Measurements from ENCODE around the gene TNFRSF8. TPM values are rescaled to one million over a fixed set of nuclear protein-coding genes. Genes with fewer than 3 reads are reported as not detected.

The TNFRSF8 gene
- total RNA-seq, 5 donors from 2014 or later (not counting 1 experiment from before 2014, with no cell fraction given), result 0.20 to 0.53 (median 0.33) TPM; not detected in 1

- peaks cover 46 to 96% of the 10 kb centered on the region in 2 experiments for H3K4me1 ChIP-seq (ENCODE audit: control insufficient read depth in 1 of 2, extremely low read depth in 1 of 2, insufficient read depth in 2 of 2, low read length in 2 of 2)
- H3K27ac Mint-ChIP-seq, result peak overlapping the region; percentile 88 to 93
- H3K36me3 Mint-ChIP-seq, result no peaks in the 10 kb centered on the region
- H3K36me3 ChIP-seq (ENCODE audit: control insufficient read depth in 2 of 2, extremely low read depth in 1 of 2, insufficient read depth in 1 of 2, low read length in 1 of 2), result no peaks in the 10 kb centered on the region
- no peaks in the 10 kb centered on the region for H3K9me3 ChIP-seq
- DNase-seq (no peak), ATAC-seq (replicated peaks in 1 of 4) (no peak)
- 90% methylated on average over 18 of the region's 20 CpGs for WGBS (ENCODE audit: insufficient coverage)
- peaks cover 68 to 80% (median 78%) of the 10 kb centered on the region in 3 donors for H3K4me1 Mint-ChIP-seq
- peak overlapping the region; percentile 55 for H3K27ac ChIP-seq (ENCODE audit: low read length)
- CTCF ChIA-PET, result interaction anchor here in 1 of 2 donors (0.5 to 1.1 kb wide), 3 partner anchors 9 to 345 kb away, joined by 3 read pairs; no protein-coding TSS in a partner anchor
- peak overlapping the region in 2 of 3 donors; percentile 21 to 59 for H3K4me3 Mint-ChIP-seq
- H3K4me3 ChIP-seq (ENCODE audit: control insufficient read depth in 1 of 2, extremely low read depth in 1 of 2, low read length in 1 of 2), result no peak overlapping the region
- POLR2A ChIA-PET, result no interaction called here
- H3K9me3 Mint-ChIP-seq, result peaks cover 0 to 3% (median 0%) of the 10 kb centered on the region in 3 donors
- H3K27me3 Mint-ChIP-seq, result no peaks in the 10 kb centered on the region
- no peaks in the 10 kb centered on the region for H3K27me3 ChIP-seq (replicated peaks in 1 of 2; ENCODE audit: control insufficient read depth in 2 of 2, extremely low read depth in 1 of 2, insufficient read depth in 2 of 2, low read length in 1 of 2)
Measured at GRCh38 chr1:12146343-12147112, 83.4 kb downstream of the TNFRSF8 start.

- H3K4me1 Mint-ChIP-seq, result peaks cover 76 to 87% (median 86%) of the 10 kb centered on the region in 3 donors
- WGBS (ENCODE audit: insufficient coverage), result 100% methylated on average over 6 of the region's 8 CpGs
- CTCF ChIA-PET, result interaction anchor here in 1 of 2 donors (0.6 to 1.1 kb wide), 2 partner anchors 10 to 21 kb away, joined by 3 read pairs; no protein-coding TSS in a partner anchor
- peak overlapping the region; percentile 88 to 93 for H3K27ac Mint-ChIP-seq
- POLR2A ChIA-PET, result interaction anchor here in 1 of 2 donors (0.5 kb wide), 1 partner anchor 10 kb away, joined by 3 read pairs; no protein-coding TSS in a partner anchor
- no peak for ATAC-seq (replicated peaks in 1 of 4)
- H3K9me3 Mint-ChIP-seq, result peaks cover 0 to 3% (median 0%) of the 10 kb centered on the region in 3 donors
- H3K4me3 Mint-ChIP-seq, result peak overlapping the region in 1 of 3 donors; percentile 59
- Histone ChIP-seq H3K9me3 (no peaks in the 10 kb centered on the region), H3K4me3 (ENCODE audit: control insufficient read depth in 1 of 2, extremely low read depth in 1 of 2, low read length in 1 of 2) (no peak overlapping the region), H3K27me3 (replicated peaks in 1 of 2; ENCODE audit: control insufficient read depth in 2 of 2, extremely low read depth in 1 of 2, insufficient read depth in 2 of 2, low read length in 1 of 2) (no peaks in the 10 kb centered on the region), H3K27ac (ENCODE audit: low read length) (peak overlapping the region; percentile 55), H3K4me1 (ENCODE audit: control insufficient read depth in 1 of 2, extremely low read depth in 1 of 2, insufficient read depth in 2 of 2, low read length in 2 of 2) (peaks cover 53 to 99% of the 10 kb centered on the region in 2 experiments), H3K36me3 (ENCODE audit: control insufficient read depth in 2 of 2, extremely low read depth in 1 of 2, insufficient read depth in 1 of 2, low read length in 1 of 2) (no peaks in the 10 kb centered on the region)
- no peak for DNase-seq
- H3K27me3 Mint-ChIP-seq, result no peaks in the 10 kb centered on the region
- no peaks in the 10 kb centered on the region for H3K36me3 Mint-ChIP-seq
Measured at GRCh38 chr1:12147201-12147701, 84.1 kb downstream of the TNFRSF8 start.

- H3K4me3 ChIP-seq (ENCODE audit: control insufficient read depth in 1 of 2, extremely low read depth in 1 of 2, low read length in 1 of 2), result no peak overlapping the region
Measured at GRCh38 chr1:12148160-12148957, 85.3 kb downstream of the TNFRSF8 start.

DNA sequence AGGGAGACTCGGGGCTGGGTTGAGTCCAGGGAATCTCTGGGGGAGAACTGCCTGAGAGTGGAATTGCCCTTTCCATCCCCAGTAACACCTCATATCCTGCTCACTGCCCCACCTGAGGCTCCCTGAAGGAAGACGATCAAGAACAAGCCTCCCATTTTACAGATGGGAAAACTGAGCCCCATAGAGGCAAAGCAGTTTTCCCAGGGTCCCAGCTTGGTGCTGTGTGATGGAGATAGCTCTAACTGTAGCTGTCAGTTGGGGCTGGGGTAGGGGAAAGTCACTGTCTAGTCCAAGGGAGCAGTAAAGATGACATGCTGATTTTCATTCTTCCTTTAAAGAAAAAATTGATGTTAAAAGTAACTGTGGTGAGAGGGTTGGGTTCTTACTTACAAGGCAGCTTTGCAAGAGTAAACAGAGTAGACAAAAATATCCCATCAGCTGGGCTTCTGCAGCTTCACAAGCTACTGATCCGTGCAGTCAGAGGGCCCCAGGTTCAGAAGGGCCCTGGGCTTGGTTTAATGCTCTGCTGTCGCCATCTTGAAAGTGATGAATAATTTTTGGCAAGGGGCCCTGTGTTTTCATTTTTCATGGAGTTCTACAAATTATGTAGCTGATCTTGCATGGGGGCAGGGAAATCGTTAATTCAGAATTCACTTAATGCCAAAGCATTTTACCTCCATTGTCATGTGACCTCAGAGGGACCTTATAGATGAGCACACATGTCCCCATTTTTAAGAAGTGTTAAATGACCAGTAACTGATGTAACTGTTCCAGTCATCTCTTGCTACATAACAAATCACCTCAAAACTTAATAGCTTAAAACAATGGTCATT is 86.1 kb downstream of the TNFRSF8 start:
- peak overlapping the region; percentile 93 for H3K27ac ChIP-seq (ENCODE audit: low read length)
- no CpG with 5 or more reads among the region's 5 CpGs for WGBS (ENCODE audit: insufficient coverage)
- ATAC-seq (replicated peaks in 1 of 4) (no peak), DNase-seq (no peak)
- H3K36me3 Mint-ChIP-seq, result no peaks in the 10 kb centered on the region
- H3K4me1 ChIP-seq (ENCODE audit: control insufficient read depth in 1 of 2, extremely low read depth in 1 of 2, insufficient read depth in 2 of 2, low read length in 2 of 2), result peaks cover 59 to 99% of the 10 kb centered on the region in 2 experiments
- H3K27me3 Mint-ChIP-seq, result no peaks in the 10 kb centered on the region
- no peak overlapping the region for H3K4me3 ChIP-seq (ENCODE audit: control insufficient read depth in 1 of 2, extremely low read depth in 1 of 2, low read length in 1 of 2)
- ChIA-PET POLR2A (interaction anchor here in 1 of 2 donors (0.6 kb wide), 2 partner anchors 297 to 496 kb away, joined by 4 to 9 read pairs; no protein-coding TSS in a partner anchor), CTCF (interaction anchor here (0.8 to 1.9 kb wide), 4 partner anchors 24 to 29 kb away, joined by 3 to 10 read pairs (median 6); no protein-coding TSS in a partner anchor)
- no peaks in the 10 kb centered on the region for H3K27me3 ChIP-seq (replicated peaks in 1 of 2; ENCODE audit: control insufficient read depth in 2 of 2, extremely low read depth in 1 of 2, insufficient read depth in 2 of 2, low read length in 1 of 2)
- H3K9me3 Mint-ChIP-seq, result peaks cover 0 to 3% (median 0%) of the 10 kb centered on the region in 3 donors
- H3K27ac Mint-ChIP-seq, result peak overlapping the region; percentile 97 to 100
- H3K4me3 Mint-ChIP-seq, result peak overlapping the region; percentile 17 to 59 (median 28)
- H3K4me1 Mint-ChIP-seq, result peaks cover 82 to 90% (median 84%) of the 10 kb centered on the region in 3 donors
- H3K36me3 ChIP-seq (ENCODE audit: control insufficient read depth in 2 of 2, extremely low read depth in 1 of 2, insufficient read depth in 1 of 2, low read length in 1 of 2), result no peaks in the 10 kb centered on the region
- H3K9me3 ChIP-seq, result no peaks in the 10 kb centered on the region

More at GRCh38 chr1:12148160-12148957, 85.3 kb downstream of the TNFRSF8 start:
- Mint-ChIP-seq H3K27ac (peak overlapping the region; percentile 97 to 100), H3K4me3 (peak overlapping the region in 2 of 3 donors; percentile 17 to 59), H3K36me3 (no peaks in the 10 kb centered on the region), H3K27me3 (no peaks in the 10 kb centered on the region), H3K4me1 (peaks cover 83 to 92% (median 88%) of the 10 kb centered on the region in 3 donors), H3K9me3 (peaks cover 0 to 3% (median 0%) of the 10 kb centered on the region in 3 donors)
- ChIA-PET CTCF (interaction anchor here in 1 of 2 donors (0.7 to 0.8 kb wide), 2 partner anchors 20 to 25 kb away, joined by 3 read pairs; no protein-coding TSS in a partner anchor), POLR2A (interaction anchor here in 1 of 2 donors (0.6 to 0.7 kb wide), 4 partner anchors 22 to 29 kb away, joined by 3 to 10 read pairs (median 5); no protein-coding TSS in a partner anchor)
- Histone ChIP-seq H3K4me1 (ENCODE audit: control insufficient read depth in 1 of 2, extremely low read depth in 1 of 2, insufficient read depth in 2 of 2, low read length in 2 of 2) (peaks cover 62 to 99% of the 10 kb centered on the region in 2 experiments), H3K27ac (ENCODE audit: low read length) (peak overlapping the region; percentile 93), H3K9me3 (no peaks in the 10 kb centered on the region), H3K36me3 (ENCODE audit: control insufficient read depth in 2 of 2, extremely low read depth in 1 of 2, insufficient read depth in 1 of 2, low read length in 1 of 2) (no peaks in the 10 kb centered on the region), H3K27me3 (replicated peaks in 1 of 2; ENCODE audit: control insufficient read depth in 2 of 2, extremely low read depth in 1 of 2, insufficient read depth in 2 of 2, low read length in 1 of 2) (no peaks in the 10 kb centered on the region)
- no peak for ATAC-seq (replicated peaks in 1 of 4)
- DNase-seq, result no peak
- WGBS (ENCODE audit: insufficient coverage), result 56% methylated on average over 3 of the region's 8 CpGs

DNA sequence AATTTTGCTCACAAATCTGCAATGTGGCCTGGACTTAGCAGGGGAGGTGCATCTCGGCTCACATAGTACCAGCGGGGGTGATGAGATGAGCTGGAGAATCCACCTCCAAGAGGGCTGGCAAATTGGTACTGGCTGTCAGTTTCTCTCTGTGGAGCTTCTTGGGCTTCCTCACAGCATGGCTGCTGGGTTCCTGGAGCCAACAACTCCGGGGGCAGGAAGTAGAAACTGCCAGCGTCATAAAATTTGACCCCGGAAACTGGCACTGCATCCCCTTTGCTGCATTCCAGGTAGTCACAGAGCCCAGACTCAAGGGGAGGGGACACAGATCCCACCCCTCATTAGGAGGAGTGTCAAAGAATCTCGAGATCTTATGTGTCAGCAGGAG is 86.7 kb downstream of the TNFRSF8 start:
- peaks cover 59 to 96% of the 10 kb centered on the region in 2 experiments for H3K4me1 ChIP-seq (ENCODE audit: control insufficient read depth in 1 of 2, extremely low read depth in 1 of 2, insufficient read depth in 2 of 2, low read length in 2 of 2)
- peak overlapping the region in 2 of 3 donors; percentile 9 to 59 for H3K4me3 Mint-ChIP-seq
- H3K36me3 ChIP-seq (ENCODE audit: control insufficient read depth in 2 of 2, extremely low read depth in 1 of 2, insufficient read depth in 1 of 2, low read length in 1 of 2), result no peaks in the 10 kb centered on the region
- H3K27me3 Mint-ChIP-seq, result no peaks in the 10 kb centered on the region
- no peaks in the 10 kb centered on the region for H3K9me3 ChIP-seq
- H3K4me3 ChIP-seq (ENCODE audit: control insufficient read depth in 1 of 2, extremely low read depth in 1 of 2, low read length in 1 of 2), result no peak overlapping the region
- WGBS (ENCODE audit: insufficient coverage), result 100% methylated on average over 3 of the region's 6 CpGs
- peaks cover 82 to 88% (median 83%) of the 10 kb centered on the region in 3 donors for H3K4me1 Mint-ChIP-seq
- H3K27me3 ChIP-seq (replicated peaks in 1 of 2; ENCODE audit: control insufficient read depth in 2 of 2, extremely low read depth in 1 of 2, insufficient read depth in 2 of 2, low read length in 1 of 2), result no peaks in the 10 kb centered on the region
- H3K36me3 Mint-ChIP-seq, result no peaks in the 10 kb centered on the region
- no peak for ATAC-seq (replicated peaks in 1 of 4)
- no peak for DNase-seq
- CTCF ChIA-PET, result interaction anchor here (0.8 to 1.9 kb wide), 5 partner anchors 12 to 29 kb away, joined by 3 to 10 read pairs (median 6); no protein-coding TSS in a partner anchor
- POLR2A ChIA-PET, result interaction anchor here in 1 of 2 donors (0.6 to 2.5 kb wide), 3 partner anchors 28 to 497 kb away, joined by 4 to 10 read pairs (median 9); no protein-coding TSS in a partner anchor
- H3K9me3 Mint-ChIP-seq, result peaks cover 0 to 3% (median 0%) of the 10 kb centered on the region in 3 donors
- peak overlapping the region; percentile 97 to 100 for H3K27ac Mint-ChIP-seq
- peak overlapping the region; percentile 93 for H3K27ac ChIP-seq (ENCODE audit: low read length)
